Caco-2 (cell line): ENCODE data around the gene RANBP3. TPM values are rescaled to one million over a fixed set of nuclear protein-coding genes. Genes with fewer than 3 reads are reported as not detected.

ENCODE experiments used
- BruUV-seq: library from RNA; stranded (reverse); fragments of 400-500 nt; replicated peaks from 2 replicates; lab custom pipeline; 2021; lab: Mats Ljungman, UMichigan
- CTCF ChIA-PET: fragments of 300-600 bp; sonication (Branson Sonifier 250); formaldehyde crosslinking; loops from one replicate; lab custom pipeline; 2022; ENCODE audit warnings: antibody characterized with exemption; lab: Charles Lee
- POLR2A ChIA-PET: fragments of 300-600 bp; sonication (Branson Sonifier 250); formaldehyde crosslinking; loops from one replicate; lab custom pipeline; 2022; ENCODE audit warnings: antibody characterized with exemption; lab: Charles Lee
- DNase-seq, 2 experiments: peaks; one replicate each; pipeline versions ENCODE4 v3.0.0 to v3.0.0-alpha.2; 2020 to 2022
- H3K27me3 ChIP-seq: replicated peaks from 2 replicates; pipeline ENCODE4 v1.6.0; 2011; ENCODE audit warnings: low read length; ENCODE audit not compliant: control insufficient read depth, insufficient read depth
- H3K36me3 ChIP-seq: 2 replicates; pipeline ENCODE4 v1.5.1; 2011; ENCODE audit warnings: low read length; ENCODE audit not compliant: control insufficient read depth, insufficient read depth
- H3K4me1 ChIP-seq: fragments of 250-450 bp; sonication (Bioruptor Pico); 2 replicates; pipeline ENCODE4 v1.5.1; 2020; ENCODE audit warnings: mild to moderate bottlenecking
- H3K4me3 ChIP-seq: 2 replicates; pipeline ENCODE4 v1.5.1; 2011; ENCODE audit warnings: low read depth, mild to moderate bottlenecking, control low read depth, low read length
- H3K9me3 ChIP-seq: fragments of 250-450 bp; sonication (Bioruptor Pico); 2 replicates; pipeline ENCODE4 v1.5.1; 2020; ENCODE audit warnings: mild to moderate bottlenecking, moderate library complexity
- H3K27ac Mint-ChIP-seq: one replicate; pipeline ENCODE4 v1.8.0; 2022; ENCODE audit warnings: mixed read lengths; ENCODE audit not compliant: unreplicated experiment
- H3K27me3 Mint-ChIP-seq: one replicate; pipeline ENCODE4 v1.8.0; 2022; ENCODE audit warnings: mixed read lengths; ENCODE audit not compliant: insufficient read depth, unreplicated experiment
- H3K36me3 Mint-ChIP-seq: one replicate; pipeline ENCODE4 v1.8.0; 2022; ENCODE audit warnings: mild to moderate bottlenecking, mixed read lengths; ENCODE audit not compliant: insufficient read depth, unreplicated experiment
- H3K4me1 Mint-ChIP-seq: one replicate; pipeline ENCODE4 v1.8.0; 2022; ENCODE audit warnings: low read depth, mixed read lengths; ENCODE audit not compliant: unreplicated experiment
- H3K4me3 Mint-ChIP-seq: one replicate; pipeline ENCODE4 v1.8.0; 2022; ENCODE audit warnings: mild to moderate bottlenecking, moderate library complexity, mixed read lengths; ENCODE audit not compliant: unreplicated experiment
- H3K9me3 Mint-ChIP-seq: one replicate; pipeline ENCODE4 v1.8.0; 2022; ENCODE audit warnings: mixed read lengths; ENCODE audit not compliant: unreplicated experiment
- intact Hi-C: fragments of 100-400 bp; cut with micrococcal nuclease; formaldehyde crosslinking; loops from one replicate; pipeline ENCODE4 v1.10.0; 2022; ENCODE audit not compliant: unreplicated experiment
- total RNA-seq: library from RNA; stranded (reverse); gene quantifications from 2 replicates; pipeline ENCODE4 v1.2.3, GENCODE V29; 2022
- TF ChIP-seq, protein P1 (sequence below), 2 experiments: fragments of 200-600 bp in 1 of 2; IDR thresholded peaks; 1 replicate in 1 of 2; 2 replicates in 1 of 2; pipeline versions ENCODE4 v1.5.1 to v1.8.0; 2011 to 2022; ENCODE audit warnings: antibody characterized with exemption in 1 of 2, control low read depth in 1 of 2, inconsistent platforms in 1 of 2, low read depth in 1 of 2, low read length in 1 of 2, mild to moderate bottlenecking in 1 of 2, moderate library complexity in 1 of 2; ENCODE audit not compliant: insufficient read depth in 1 of 2, severe bottlenecking in 1 of 2, unreplicated experiment in 1 of 2

Gene RANBP3
- total RNA-seq, 1 experiment from 2014 or later, result 90.4 TPM

DNA sequence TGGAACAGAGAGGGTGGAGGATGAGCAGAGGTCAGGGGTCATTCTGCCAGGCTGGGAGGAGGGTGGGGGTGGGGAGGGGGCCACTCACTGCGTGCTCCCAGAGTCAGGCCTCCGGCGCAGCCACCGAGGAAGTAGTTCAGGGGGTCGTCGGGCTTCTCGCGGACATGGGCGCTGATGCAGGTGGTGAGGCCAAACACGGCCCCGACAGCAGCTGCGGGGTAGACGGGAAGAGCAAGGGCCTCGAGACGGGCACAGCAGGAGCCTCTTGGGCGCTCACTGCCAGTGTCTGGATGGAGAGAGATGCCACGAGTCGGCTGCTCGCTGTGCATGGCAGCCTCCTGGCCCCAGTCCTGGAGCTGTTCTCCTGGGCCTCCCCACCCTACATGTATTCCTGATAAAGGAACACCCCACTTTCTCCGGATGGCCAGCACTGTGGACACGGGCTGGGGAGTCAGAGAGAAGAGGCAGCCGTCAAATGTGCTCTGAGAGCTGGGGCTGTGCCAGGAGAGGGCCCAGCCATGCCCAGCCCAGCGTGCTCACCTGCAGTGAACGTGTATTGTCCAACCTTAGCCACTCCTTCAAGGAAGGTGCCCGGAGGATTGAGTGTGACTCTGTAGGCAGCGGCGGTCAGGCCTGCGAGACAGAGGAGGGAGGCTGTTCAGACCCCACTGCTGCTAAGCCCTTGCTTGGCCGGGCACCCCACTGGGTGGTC, 81.4 kb downstream of the RANBP3 start:
- H3K27ac Mint-ChIP-seq, result no peak overlapping the region
- CTCF ChIA-PET, result interaction anchor here (1.3 kb wide), 1 partner anchor 93 kb away, joined by 3 read pairs; no protein-coding TSS in a partner anchor
- H3K4me1 Mint-ChIP-seq, result no peaks in the 10 kb centered on the region

DNA sequence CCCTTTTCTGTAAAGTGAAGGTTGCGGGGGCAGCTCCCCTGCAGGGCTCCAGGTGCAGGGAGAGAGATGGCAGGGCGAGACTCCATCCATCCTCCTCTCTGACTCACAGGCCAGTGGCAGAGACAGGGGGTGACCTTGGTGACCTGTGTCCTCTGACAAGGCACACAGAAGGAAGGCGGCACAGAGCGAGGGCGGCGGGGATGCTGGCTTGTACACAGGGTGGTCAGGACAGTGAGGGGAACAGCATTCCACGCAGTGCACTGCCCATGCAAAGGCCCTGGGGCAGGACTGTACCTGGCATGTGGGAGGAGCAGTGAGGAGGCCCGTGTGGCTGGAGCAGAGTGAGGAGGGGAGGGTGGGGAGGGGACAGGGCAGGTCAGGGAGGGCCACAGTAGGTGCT, 82.0 kb downstream of the RANBP3 start:
- TF ChIP-seq, protein P1, sequence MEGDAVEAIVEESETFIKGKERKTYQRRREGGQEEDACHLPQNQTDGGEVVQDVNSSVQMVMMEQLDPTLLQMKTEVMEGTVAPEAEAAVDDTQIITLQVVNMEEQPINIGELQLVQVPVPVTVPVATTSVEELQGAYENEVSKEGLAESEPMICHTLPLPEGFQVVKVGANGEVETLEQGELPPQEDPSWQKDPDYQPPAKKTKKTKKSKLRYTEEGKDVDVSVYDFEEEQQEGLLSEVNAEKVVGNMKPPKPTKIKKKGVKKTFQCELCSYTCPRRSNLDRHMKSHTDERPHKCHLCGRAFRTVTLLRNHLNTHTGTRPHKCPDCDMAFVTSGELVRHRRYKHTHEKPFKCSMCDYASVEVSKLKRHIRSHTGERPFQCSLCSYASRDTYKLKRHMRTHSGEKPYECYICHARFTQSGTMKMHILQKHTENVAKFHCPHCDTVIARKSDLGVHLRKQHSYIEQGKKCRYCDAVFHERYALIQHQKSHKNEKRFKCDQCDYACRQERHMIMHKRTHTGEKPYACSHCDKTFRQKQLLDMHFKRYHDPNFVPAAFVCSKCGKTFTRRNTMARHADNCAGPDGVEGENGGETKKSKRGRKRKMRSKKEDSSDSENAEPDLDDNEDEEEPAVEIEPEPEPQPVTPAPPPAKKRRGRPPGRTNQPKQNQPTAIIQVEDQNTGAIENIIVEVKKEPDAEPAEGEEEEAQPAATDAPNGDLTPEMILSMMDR (IDR thresholded peaks at IDR 0.05; ENCODE audit: insufficient read depth in 1 of 2, low read depth in 1 of 2, low read length in 1 of 2, severe bottlenecking in 1 of 2, unreplicated experiment in 1 of 2), result no peak
- no peak overlapping the region for H3K27ac Mint-ChIP-seq
- no peaks in the 10 kb centered on the region for H3K4me1 Mint-ChIP-seq
- no TSS peak for BruUV-seq
- no peak overlapping the region for H3K4me3 Mint-ChIP-seq
- ChIA-PET CTCF (no interaction called here), POLR2A (no interaction called here)
- Histone ChIP-seq H3K9me3 (no peaks in the 10 kb centered on the region), H3K4me1 (no peaks in the 10 kb centered on the region), H3K27me3 (no peaks in the 10 kb centered on the region), H3K4me3 (no peak overlapping the region), H3K36me3 (no peaks in the 10 kb centered on the region; the same call in 1 of the 2 replicates)
- no peak for DNase-seq
- H3K27me3 Mint-ChIP-seq, result no peaks in the 10 kb centered on the region
- H3K9me3 Mint-ChIP-seq, result no peaks in the 10 kb centered on the region
- intact Hi-C loops, result no loop called here
- peaks cover 41% of the 10 kb centered on the region for H3K36me3 Mint-ChIP-seq

More for the DNA sequence above, 81.4 kb downstream of the RANBP3 start:
- Mint-ChIP-seq H3K27me3 (no peaks in the 10 kb centered on the region), H3K4me3 (no peak overlapping the region), H3K36me3 (peaks cover 35% of the 10 kb centered on the region), H3K9me3 (no peaks in the 10 kb centered on the region)
- no peaks in the 10 kb centered on the region for H3K4me1 ChIP-seq
- H3K36me3 ChIP-seq, result no peaks in the 10 kb centered on the region; the same call in 1 of the 2 replicates
- no TSS peak for BruUV-seq
- intact Hi-C loops, result no loop called here
- POLR2A ChIA-PET, result interaction anchor here (0.5 kb wide), 1 partner anchor 61 kb away, joined by 3 read pairs; no protein-coding TSS in a partner anchor
- TF ChIP-seq, protein P1 (IDR thresholded peaks at IDR 0.05; ENCODE audit: insufficient read depth in 1 of 2, low read depth in 1 of 2, low read length in 1 of 2, severe bottlenecking in 1 of 2, unreplicated experiment in 1 of 2), result no peak
- H3K4me3 ChIP-seq, result no peak overlapping the region
- no peak for DNase-seq
- H3K9me3 ChIP-seq, result no peaks in the 10 kb centered on the region
- H3K27me3 ChIP-seq, result no peaks in the 10 kb centered on the region

DNA sequence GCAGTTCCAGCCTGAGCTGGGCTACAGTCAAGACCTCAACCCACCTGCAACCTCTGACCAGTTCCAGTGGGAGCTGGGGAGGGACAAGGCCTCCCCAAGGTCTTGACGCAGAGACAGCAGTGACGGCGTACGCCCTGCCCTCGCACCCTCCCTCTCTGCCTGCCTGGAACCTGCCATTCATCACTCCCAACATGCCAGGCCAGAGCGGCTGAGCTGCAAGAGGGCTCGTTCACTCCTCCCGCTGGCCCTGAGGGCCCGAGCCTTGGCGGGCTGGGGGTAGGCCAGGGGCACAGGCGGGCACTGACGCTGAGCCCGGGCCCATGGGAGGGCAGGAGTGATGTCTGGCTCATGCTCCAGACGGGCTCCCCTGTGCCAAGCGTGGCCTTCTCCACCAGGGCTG, 82.5 kb downstream of the RANBP3 start:
- H3K36me3 Mint-ChIP-seq, result peaks cover 41% of the 10 kb centered on the region
- H3K27me3 ChIP-seq, result no peaks in the 10 kb centered on the region
- no peaks in the 10 kb centered on the region for H3K9me3 ChIP-seq
- POLR2A ChIA-PET, result no interaction called here
- DNase-seq, result no peak
- intact Hi-C loops, result no loop called here
- H3K4me3 Mint-ChIP-seq, result no peak overlapping the region
- CTCF ChIA-PET, result no interaction called here
- no peak overlapping the region for H3K27ac Mint-ChIP-seq
- BruUV-seq, result no TSS peak
- H3K4me3 ChIP-seq, result no peak overlapping the region
- no peaks in the 10 kb centered on the region for H3K4me1 Mint-ChIP-seq
- no peaks in the 10 kb centered on the region; the same call in 1 of the 2 replicates for H3K36me3 ChIP-seq
- H3K9me3 Mint-ChIP-seq, result no peaks in the 10 kb centered on the region
- H3K4me1 ChIP-seq, result no peaks in the 10 kb centered on the region
- H3K27me3 Mint-ChIP-seq, result no peaks in the 10 kb centered on the region
- TF ChIP-seq, protein P1 (IDR thresholded peaks at IDR 0.05; ENCODE audit: insufficient read depth in 1 of 2, low read depth in 1 of 2, low read length in 1 of 2, severe bottlenecking in 1 of 2, unreplicated experiment in 1 of 2), result no peak
